Stimulated activated naive CD8-positive, alpha-beta T cell treated with anti-CD3 and anti-CD28 coated beads, Interleukin-15, amount 100 ng/mL, for 72 hours (primary cell): ENCODE data around the gene PTPN23.

ENCODE experiments used
- ATAC-seq: fragments of 150-1000 bp; cut with Tn5 transposase; 2 replicates; pipeline ENCODE4 v1.10.0; 2021; ENCODE audit warnings: mild to moderate bottlenecking, moderate library complexity
- DNase-seq, 2 donors: peaks; one replicate each; pipeline ENCODE4 v3.0.0; 2021 to 2022
- H3K27ac Mint-ChIP-seq, 2 donors: one replicate each; pipeline ENCODE4 v1.8.0; 2022; ENCODE audit warnings: mild to moderate bottlenecking in 2 of 2, mixed read lengths in 2 of 2, moderate library complexity in 2 of 2
- H3K27me3 Mint-ChIP-seq: one replicate; pipeline ENCODE4 v1.8.0; 2022; ENCODE audit warnings: mixed read lengths
- H3K4me1 Mint-ChIP-seq: one replicate; pipeline ENCODE4 v1.8.0; 2022; ENCODE audit warnings: mild to moderate bottlenecking, mixed read lengths
- H3K4me3 Mint-ChIP-seq, 2 donors: one replicate each; pipeline ENCODE4 v1.8.0; 2022; ENCODE audit warnings: mild to moderate bottlenecking in 2 of 2, mixed read lengths in 2 of 2, moderate library complexity in 1 of 2
- H3K9me3 Mint-ChIP-seq, 2 donors: one replicate each; pipeline ENCODE4 v1.8.0; 2022; ENCODE audit warnings: mixed read lengths in 2 of 2

PTPN23 gene

GRCh38 chr3:47385007-47385406 is 4.2 kb downstream of the PTPN23 start:
- Mint-ChIP-seq H3K27ac (no peak overlapping the region), H3K4me3 (no peak overlapping the region), H3K27me3 (no peaks in the 10 kb centered on the region), H3K4me1 (peaks cover 60% of the 10 kb centered on the region), H3K9me3 (no peaks in the 10 kb centered on the region)
- no peak for DNase-seq
- no peak for ATAC-seq

GRCh38 chr3:47385796-47386195 is 5.0 kb downstream of the PTPN23 start:
- H3K27ac Mint-ChIP-seq, result peak overlapping the region in 1 of 2 donors; percentile 47
- peaks cover 54% of the 10 kb centered on the region for H3K4me1 Mint-ChIP-seq
- ATAC-seq (no peak), DNase-seq (no peak)
- no peaks in the 10 kb centered on the region for H3K27me3 Mint-ChIP-seq
- no peaks in the 10 kb centered on the region for H3K9me3 Mint-ChIP-seq
- H3K4me3 Mint-ChIP-seq, result no peak overlapping the region

- Mint-ChIP-seq H3K27me3 (no peaks in the 10 kb centered on the region), H3K4me1 (peaks cover 38% of the 10 kb centered on the region), H3K27ac (no peak overlapping the region), H3K9me3 (no peaks in the 10 kb centered on the region), H3K4me3 (no peak overlapping the region)
- ATAC-seq (no peak), DNase-seq (no peak)
Measured at GRCh38 chr3:47392933-47393332, 12.1 kb downstream of the PTPN23 start.

GRCh38 chr3:47394140-47394870 is 13.5 kb downstream of the PTPN23 start:
- Mint-ChIP-seq H3K4me3 (no peak overlapping the region), H3K27me3 (no peaks in the 10 kb centered on the region), H3K9me3 (no peaks in the 10 kb centered on the region), H3K27ac (no peak overlapping the region), H3K4me1 (peaks cover 38% of the 10 kb centered on the region)
- DNase-seq, result no peak
- ATAC-seq, result no peak

- Mint-ChIP-seq H3K9me3 (no peaks in the 10 kb centered on the region), H3K27ac (no peak overlapping the region), H3K4me1 (peaks cover 38% of the 10 kb centered on the region), H3K27me3 (no peaks in the 10 kb centered on the region), H3K4me3 (no peak overlapping the region)
- ATAC-seq, result no peak
- no peak for DNase-seq
Measured at GRCh38 chr3:47394881-47395280, 14.1 kb downstream of the PTPN23 start.

- Mint-ChIP-seq H3K4me1 (peaks cover 32% of the 10 kb centered on the region), H3K27me3 (no peaks in the 10 kb centered on the region), H3K9me3 (no peaks in the 10 kb centered on the region), H3K4me3 (no peak overlapping the region), H3K27ac (no peak overlapping the region)
- DNase-seq (no peak), ATAC-seq (no peak)
Measured at GRCh38 chr3:47398228-47398627, 17.4 kb downstream of the PTPN23 start.

- Mint-ChIP-seq H3K27ac (no peak overlapping the region), H3K27me3 (no peaks in the 10 kb centered on the region), H3K4me3 (no peak overlapping the region), H3K9me3 (no peaks in the 10 kb centered on the region), H3K4me1 (peaks cover 29% of the 10 kb centered on the region)
- DNase-seq (no peak), ATAC-seq (no peak)
Measured at GRCh38 chr3:47399016-47399415, 18.2 kb downstream of the PTPN23 start.

- no peak for DNase-seq
- H3K27ac Mint-ChIP-seq, result peak overlapping the region in 1 of 2 donors; percentile 55
Measured at GRCh38 chr3:47399531-47400270, 18.9 kb downstream of the PTPN23 start.

GRCh38 chr3:47404431-47404876 is 23.6 kb downstream of the PTPN23 start:
- no peaks in the 10 kb centered on the region for H3K27me3 Mint-ChIP-seq
- no peaks in the 10 kb centered on the region for H3K4me1 Mint-ChIP-seq
- H3K27ac Mint-ChIP-seq, result peak overlapping the region in 1 of 2 donors; percentile 46
- ATAC-seq (no peak), DNase-seq (no peak)
- no peak overlapping the region for H3K4me3 Mint-ChIP-seq
- no peaks in the 10 kb centered on the region for H3K9me3 Mint-ChIP-seq

More at GRCh38 chr3:47399531-47400270, 18.9 kb downstream of the PTPN23 start:
- Mint-ChIP-seq H3K27me3 (no peaks in the 10 kb centered on the region), H3K4me1 (peaks cover 23% of the 10 kb centered on the region), H3K4me3 (no peak overlapping the region), H3K9me3 (no peaks in the 10 kb centered on the region)
- no peak for ATAC-seq

GRCh38 chr3:47404955-47405790 is 24.4 kb downstream of the PTPN23 start:
- H3K27ac Mint-ChIP-seq, result peak overlapping the region in 1 of 2 donors; percentile 84
- DNase-seq (no peak), ATAC-seq (no peak)
- no peaks in the 10 kb centered on the region for H3K27me3 Mint-ChIP-seq
- H3K4me3 Mint-ChIP-seq, result no peak overlapping the region
- H3K4me1 Mint-ChIP-seq, result no peaks in the 10 kb centered on the region
- H3K9me3 Mint-ChIP-seq, result no peaks in the 10 kb centered on the region

- no peaks in the 10 kb centered on the region for H3K27me3 Mint-ChIP-seq
- DNase-seq, result no peak
- peak overlapping the region; percentile 73 to 83 for H3K27ac Mint-ChIP-seq
- no peaks in the 10 kb centered on the region for H3K4me1 Mint-ChIP-seq
- no peak overlapping the region for H3K4me3 Mint-ChIP-seq
- no peak for ATAC-seq
- no peaks in the 10 kb centered on the region for H3K9me3 Mint-ChIP-seq
Measured at GRCh38 chr3:47405820-47406761, 25.3 kb downstream of the PTPN23 start.

- no peak overlapping the region for H3K4me3 Mint-ChIP-seq
- H3K9me3 Mint-ChIP-seq, result no peaks in the 10 kb centered on the region
- H3K27me3 Mint-ChIP-seq, result no peaks in the 10 kb centered on the region
- DNase-seq, result no peak
- no peak for ATAC-seq
- no peaks in the 10 kb centered on the region for H3K4me1 Mint-ChIP-seq
- H3K27ac Mint-ChIP-seq, result peak overlapping the region in 1 of 2 donors; percentile 83
Measured at GRCh38 chr3:47406762-47407149, 25.9 kb downstream of the PTPN23 start.

GRCh38 chr3:47407237-47407636 is 26.4 kb downstream of the PTPN23 start:
- no peak for ATAC-seq
- DNase-seq, result no peak
- Mint-ChIP-seq H3K27ac (peak overlapping the region in 1 of 2 donors; percentile 83), H3K4me1 (no peaks in the 10 kb centered on the region), H3K4me3 (no peak overlapping the region), H3K27me3 (no peaks in the 10 kb centered on the region), H3K9me3 (no peaks in the 10 kb centered on the region)

GRCh38 chr3:47407896-47408838 is 27.3 kb downstream of the PTPN23 start:
- DNase-seq (no peak), ATAC-seq (no peak)
- H3K27ac Mint-ChIP-seq, result peak overlapping the region; percentile 50 to 69
- no peaks in the 10 kb centered on the region for H3K4me1 Mint-ChIP-seq
- no peaks in the 10 kb centered on the region for H3K27me3 Mint-ChIP-seq
- H3K9me3 Mint-ChIP-seq, result no peaks in the 10 kb centered on the region
- H3K4me3 Mint-ChIP-seq, result no peak overlapping the region
